ENCODE data around the gene COL4A5.

Gene COL4A5

DNA sequence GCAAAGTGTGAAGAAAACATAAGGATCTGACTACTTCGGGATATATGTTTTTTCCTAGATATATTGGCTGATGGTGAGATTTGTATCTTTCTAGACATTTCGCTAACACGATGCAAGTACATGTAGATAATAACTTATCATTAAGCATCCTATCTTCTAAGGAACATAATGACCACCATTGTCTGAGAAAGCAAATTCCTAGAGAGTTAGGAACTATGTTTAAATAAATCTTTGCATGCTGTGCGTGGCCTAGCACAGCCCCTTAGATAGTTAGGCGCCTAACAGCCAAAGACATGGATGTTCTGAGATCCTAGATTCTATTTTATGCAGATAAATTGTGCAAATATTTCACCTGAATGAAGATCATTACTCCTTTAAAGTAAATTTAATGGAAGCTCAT, 4.4 kb upstream of the COL4A5 start:
- H3K27ac ChIP-seq = no peak overlapping the region
- CTCF ChIA-PET = no interaction called here
- no peak for DNase-seq (ENCODE audit: low spot score)
- POLR2A ChIA-PET (ENCODE audit: low non-redundant PET) = no interaction called here
- TF ChIP-seq, protein P1, sequence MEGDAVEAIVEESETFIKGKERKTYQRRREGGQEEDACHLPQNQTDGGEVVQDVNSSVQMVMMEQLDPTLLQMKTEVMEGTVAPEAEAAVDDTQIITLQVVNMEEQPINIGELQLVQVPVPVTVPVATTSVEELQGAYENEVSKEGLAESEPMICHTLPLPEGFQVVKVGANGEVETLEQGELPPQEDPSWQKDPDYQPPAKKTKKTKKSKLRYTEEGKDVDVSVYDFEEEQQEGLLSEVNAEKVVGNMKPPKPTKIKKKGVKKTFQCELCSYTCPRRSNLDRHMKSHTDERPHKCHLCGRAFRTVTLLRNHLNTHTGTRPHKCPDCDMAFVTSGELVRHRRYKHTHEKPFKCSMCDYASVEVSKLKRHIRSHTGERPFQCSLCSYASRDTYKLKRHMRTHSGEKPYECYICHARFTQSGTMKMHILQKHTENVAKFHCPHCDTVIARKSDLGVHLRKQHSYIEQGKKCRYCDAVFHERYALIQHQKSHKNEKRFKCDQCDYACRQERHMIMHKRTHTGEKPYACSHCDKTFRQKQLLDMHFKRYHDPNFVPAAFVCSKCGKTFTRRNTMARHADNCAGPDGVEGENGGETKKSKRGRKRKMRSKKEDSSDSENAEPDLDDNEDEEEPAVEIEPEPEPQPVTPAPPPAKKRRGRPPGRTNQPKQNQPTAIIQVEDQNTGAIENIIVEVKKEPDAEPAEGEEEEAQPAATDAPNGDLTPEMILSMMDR (conservative IDR thresholded peaks at IDR 0.05; ENCODE audit: low read depth) = no peak

DNA sequence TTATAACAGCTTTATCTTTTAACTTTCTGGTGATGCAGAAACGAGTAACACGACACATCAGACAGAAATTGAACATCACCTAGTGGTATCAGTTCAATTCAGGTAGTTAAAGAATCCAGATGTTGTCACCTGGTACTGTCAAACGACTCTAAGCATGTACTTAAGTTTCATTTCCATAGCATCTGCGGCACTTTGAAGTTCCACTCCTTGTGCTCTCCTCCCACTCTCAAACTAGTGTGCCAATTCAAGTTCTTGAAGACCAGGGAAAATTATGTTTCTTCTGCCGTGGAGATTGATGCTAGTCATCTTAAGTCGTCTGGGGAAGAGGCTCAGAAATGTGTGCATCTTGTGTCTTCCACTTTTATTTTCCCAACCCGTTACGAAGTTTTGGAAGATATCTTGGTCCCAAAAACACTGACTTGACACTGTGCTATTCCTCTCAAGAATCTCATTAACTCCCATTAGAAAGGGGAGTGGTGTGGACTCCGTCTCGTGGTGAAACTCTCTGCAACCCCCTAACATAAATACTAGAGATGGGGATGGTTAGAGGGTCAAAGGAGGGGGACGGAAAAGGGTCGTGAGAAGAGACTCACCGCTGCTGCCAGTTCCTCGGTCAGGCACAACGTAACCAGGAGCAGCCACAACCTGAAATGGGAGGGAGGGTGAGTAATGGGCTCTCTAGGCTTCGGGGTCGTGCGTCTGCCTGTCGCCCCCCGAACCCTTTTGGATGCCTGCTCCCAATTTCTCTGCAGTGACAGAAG, 2.1 kb upstream of the COL4A5 start:
- peak overlapping the region; percentile 80 for H3K27ac ChIP-seq
- ChIA-PET CTCF (no interaction called here), POLR2A (ENCODE audit: low non-redundant PET) (no interaction called here)
- no peak for DNase-seq (ENCODE audit: low spot score)
- TF ChIP-seq, protein P1 (conservative IDR thresholded peaks at IDR 0.05; ENCODE audit: low read depth) = no peak

DNA sequence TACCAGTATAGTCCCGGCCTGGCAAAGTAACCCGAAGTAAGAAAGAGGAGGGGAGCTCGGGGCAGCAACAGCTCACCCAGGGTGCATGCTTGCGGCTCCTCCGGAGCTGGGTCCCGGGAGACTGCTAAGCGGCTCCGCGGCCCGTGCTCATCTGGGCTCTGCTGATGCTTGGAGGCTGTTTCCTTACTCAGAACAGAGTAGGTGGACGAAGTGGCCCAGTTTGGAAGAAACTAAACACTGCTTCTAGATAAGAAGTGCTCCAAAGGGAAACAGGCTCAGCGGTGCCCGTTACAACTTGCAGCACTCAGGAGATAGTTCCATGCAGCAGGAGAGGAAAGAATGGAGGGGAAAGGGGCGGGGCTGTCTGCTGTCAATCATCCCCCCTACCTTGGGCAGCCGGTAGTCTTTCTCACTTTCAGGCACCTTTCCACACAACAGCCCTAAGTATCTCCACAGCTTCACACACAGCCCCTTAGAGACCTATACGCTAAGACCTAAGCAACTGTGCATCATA, 1.5 kb upstream of the COL4A5 start, which contains the start of gene COL4A6:
Gene COL4A6, minus strand, starts transcription at position 313 of the 514 bp plus-strand sequence. Its CDS starts 226 bp downstream, at position 87.
- TF ChIP-seq, protein P1 (conservative IDR thresholded peaks at IDR 0.05; ENCODE audit: low read depth) = no peak
- CTCF ChIA-PET = no interaction called here
- POLR2A ChIA-PET (ENCODE audit: low non-redundant PET) = no interaction called here
- peak within 1 kb of the TSS; percentile 80 for H3K27ac ChIP-seq
- DNase-seq (ENCODE audit: low spot score) = peak; percentile 74

DNA sequence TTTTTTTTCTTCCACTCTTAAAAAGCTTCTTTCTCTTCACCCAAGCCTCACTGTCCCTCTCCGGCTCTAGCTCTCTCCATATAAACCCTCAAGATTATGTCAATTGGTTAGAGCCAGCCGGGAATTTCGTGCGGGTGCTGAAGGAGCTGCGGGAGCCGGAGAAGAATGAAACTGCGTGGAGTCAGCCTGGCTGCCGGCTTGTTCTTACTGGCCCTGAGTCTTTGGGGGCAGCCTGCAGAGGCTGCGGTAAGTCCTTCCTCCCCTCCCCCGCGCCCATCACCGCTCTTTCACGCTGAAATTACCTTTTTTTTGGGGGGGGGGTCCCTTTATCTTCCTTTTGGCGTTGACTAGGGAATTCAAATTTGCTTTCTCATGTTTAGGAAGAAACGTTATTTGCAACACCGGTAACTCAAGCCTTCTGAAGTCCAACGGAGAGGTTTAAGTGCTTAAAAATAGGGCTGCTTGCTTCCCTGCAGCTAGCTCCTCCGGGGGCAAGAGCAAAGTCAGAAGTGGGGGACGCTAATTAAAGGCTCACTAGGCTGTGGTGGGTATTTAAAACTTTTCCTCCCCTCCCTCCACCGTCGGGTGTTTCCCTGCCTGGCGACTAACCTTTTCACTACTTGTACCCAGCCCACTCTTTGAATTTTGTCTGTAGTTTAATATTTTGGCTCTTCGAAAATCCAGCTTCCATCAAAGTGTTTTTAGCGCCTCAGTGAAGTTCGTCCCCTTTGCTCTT, 491 bp downstream of the COL4A5 start:
- TF ChIP-seq, protein P1 (conservative IDR thresholded peaks at IDR 0.05; ENCODE audit: low read depth) = no peak
- POLR2A ChIA-PET (ENCODE audit: low non-redundant PET) = no interaction called here
- peak overlapping the region; percentile 89 for H3K27ac ChIP-seq
- CTCF ChIA-PET = interaction anchor here (0.5 kb wide), 1 partner anchor 1384 kb away, joined by 3 read pairs; no protein-coding TSS in a partner anchor
- no peak for DNase-seq (ENCODE audit: low spot score)

DNA sequence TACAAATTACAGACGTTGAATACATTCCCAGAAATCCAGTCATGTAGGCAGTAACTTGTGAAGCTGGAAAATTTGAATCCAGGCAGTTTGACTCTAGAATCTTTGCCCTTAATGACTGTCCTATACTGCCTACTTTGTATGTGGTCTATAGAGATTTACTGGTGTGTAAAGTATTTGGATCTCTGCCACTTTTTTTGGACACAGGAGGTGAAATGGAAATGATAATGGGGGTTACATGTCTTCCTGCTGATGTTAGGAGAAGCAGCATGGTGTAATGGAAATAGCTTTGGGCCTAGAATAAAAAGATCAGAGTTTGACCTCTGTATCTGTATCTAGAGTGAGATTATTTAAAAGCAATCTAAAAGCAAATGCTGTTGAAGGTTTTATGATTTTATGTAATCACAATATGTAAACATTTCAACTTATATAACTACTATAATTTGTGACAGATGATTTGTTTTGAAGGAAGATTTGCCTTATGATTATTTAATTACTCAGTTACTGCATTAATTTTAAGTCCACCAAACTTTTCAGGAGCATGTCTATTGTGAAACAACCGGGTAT, 3.3 kb downstream of the COL4A5 start:
- TF ChIP-seq, protein P1 (conservative IDR thresholded peaks at IDR 0.05; ENCODE audit: low read depth) = no peak
- H3K27ac ChIP-seq = no peak overlapping the region
- DNase-seq (ENCODE audit: low spot score) = no peak
- ChIA-PET CTCF (no interaction called here), POLR2A (ENCODE audit: low non-redundant PET) (no interaction called here)

DNA sequence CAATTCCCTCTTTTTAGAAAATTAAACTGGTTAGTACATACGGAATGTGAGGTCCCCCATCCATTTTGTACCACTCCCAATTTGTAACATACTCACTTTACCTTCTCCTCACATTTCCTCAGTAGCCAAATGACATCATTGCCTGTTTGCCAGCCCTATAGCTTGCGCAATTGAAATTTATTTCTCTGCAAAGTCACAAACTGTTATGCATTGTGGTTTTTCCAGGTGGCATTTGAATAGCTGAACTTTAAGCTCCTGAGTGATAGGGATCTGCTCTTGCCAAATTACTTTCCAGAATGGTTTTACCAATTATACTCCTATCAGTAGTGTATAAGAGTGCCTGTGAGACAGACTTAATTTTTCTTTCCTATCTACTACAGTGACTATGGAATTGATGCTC, 7.7 kb downstream of the COL4A5 start:
- TF ChIP-seq, protein P1 (conservative IDR thresholded peaks at IDR 0.05; ENCODE audit: low read depth) = no peak
- H3K27ac ChIP-seq = no peak overlapping the region
- POLR2A ChIA-PET (ENCODE audit: low non-redundant PET) = no interaction called here
- DNase-seq (ENCODE audit: low spot score) = no peak
- CTCF ChIA-PET = interaction anchor here (0.6 kb wide), 1 partner anchor 180 kb away, joined by 5 read pairs; no protein-coding TSS in a partner anchor
